GM21528 (cell line): ENCODE data around the gene ALOX5AP.

Experiments
- ATAC-seq: cut with Tn5 transposase; IDR thresholded peaks from one replicate; pipeline ENCODE4 v1.9.1; 2021; ENCODE audit warnings: mild to moderate bottlenecking, moderate library complexity; ENCODE audit not compliant: unreplicated experiment, low FRiP score

Gene ALOX5AP

DNA sequence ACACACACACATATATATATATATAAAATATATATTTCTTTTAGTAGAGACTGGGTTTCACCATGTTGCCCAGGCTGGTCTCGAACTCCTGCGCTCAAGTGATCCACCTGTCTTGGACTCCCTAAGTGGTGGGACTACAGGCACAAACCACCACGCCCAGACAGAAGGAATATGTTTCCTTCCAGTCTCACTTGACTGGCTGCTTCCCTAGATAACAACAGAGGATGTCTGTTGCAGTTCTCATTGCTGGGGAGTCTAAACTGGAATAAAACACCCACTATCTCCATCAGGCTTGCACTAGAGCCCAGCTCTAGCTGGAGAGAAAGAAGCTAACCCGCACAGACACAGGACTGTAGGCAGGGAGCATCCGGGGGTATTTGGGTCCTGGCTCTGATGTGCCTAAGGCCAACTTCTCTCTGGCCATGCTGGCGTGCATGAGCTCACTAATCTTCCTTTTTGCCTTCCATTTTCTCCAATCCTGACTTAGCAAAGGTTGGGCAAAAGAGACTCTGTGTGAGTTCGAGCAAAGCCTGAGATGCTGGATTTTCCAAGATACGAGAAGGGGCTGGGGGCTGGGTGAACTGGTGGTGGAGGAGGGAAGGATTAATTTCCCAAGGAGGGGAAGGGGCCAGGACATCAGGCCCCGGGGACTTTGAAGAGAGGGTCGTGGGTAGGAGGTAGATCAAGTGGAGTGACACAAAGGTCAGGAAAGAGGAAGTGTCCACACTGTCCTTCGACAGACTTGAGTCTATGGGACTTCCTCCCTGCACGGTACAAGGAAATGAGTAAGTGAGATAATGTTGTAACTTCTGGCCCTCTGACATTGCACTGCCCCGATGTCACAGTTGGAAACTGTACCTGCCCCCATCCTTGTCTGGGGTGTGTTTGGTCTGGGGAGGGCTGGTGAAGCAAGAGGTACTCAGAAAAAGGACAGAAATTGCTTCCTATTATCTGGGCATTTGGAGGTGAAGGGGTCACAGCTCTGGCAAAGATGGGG, 22.5 kb upstream of the ALOX5AP start:
- ATAC-seq = no peak

DNA sequence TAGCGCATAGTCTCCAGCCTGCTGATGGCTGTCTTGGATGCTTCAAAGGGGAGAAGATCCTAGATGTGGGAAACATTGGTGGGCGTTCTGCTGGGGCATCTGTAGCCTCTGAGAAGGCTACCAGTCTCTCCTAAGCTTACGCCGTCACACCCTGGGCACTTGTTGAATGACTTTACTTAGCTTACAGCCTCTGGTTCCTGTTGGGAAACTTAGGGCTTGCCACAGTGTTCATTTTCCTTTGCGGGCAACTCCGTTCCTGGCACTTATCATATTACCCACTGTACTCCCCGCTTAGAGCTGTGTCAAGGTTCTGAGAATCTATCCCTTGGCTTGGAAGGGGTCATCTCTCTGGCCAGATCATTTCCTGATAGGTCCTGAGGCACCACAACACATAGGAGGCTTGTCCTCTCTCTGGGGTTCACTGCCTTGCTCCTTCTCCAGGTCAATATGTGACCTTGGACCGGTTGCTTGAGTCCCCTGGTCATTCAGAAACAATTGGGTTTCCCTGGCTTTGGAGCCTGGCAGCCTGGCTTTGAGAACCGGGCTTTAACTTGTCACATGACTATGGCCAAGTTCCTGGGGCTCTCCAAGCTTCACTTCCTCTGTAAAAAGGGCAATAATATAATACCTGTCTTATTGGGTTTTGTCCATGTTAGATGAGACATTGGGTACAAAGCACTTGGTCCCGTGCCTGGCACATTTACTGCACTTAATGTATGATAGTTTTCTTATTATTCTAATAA, 20.5 kb upstream of the ALOX5AP start:
- ATAC-seq = no peak

DNA sequence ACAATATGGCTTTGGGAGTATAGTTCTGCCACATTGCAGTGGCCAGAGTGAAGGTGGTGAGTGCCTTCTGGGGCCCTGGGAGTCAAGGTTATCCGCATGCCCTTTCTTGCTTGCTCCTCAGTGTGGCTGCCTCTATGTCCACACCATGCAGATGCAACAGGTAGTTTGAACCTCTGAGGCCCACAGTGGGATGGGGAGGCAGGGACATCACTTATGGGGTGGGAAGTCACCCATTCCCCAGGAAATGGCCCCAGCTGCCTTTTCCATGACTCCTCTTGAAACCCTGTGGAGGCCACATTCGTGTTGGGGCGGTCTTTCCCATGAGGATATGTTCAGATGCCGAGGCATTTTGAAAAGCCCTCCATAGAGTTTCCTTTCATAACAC, 20.0 kb upstream of the ALOX5AP start:
- ATAC-seq = no peak

DNA sequence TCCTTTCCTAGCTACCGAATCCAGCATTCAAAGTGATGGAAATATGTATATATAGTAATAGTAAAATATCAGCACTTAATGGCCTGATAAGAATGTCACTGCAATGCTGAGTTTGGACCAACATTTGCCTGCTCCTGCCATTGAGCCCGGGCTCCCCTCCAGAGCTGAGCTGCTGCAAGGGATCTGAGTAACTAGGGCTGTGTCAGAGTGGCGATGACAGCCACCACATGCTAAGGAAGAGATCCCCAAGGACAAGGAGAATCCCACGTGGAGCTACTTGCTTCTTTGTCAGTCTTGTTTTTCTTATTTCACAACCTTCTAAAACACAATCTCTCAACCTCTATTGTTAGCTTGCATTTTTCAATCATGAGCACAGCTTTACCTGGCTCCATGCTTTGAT, 19.5 kb upstream of the ALOX5AP start:
- ATAC-seq = no peak

DNA sequence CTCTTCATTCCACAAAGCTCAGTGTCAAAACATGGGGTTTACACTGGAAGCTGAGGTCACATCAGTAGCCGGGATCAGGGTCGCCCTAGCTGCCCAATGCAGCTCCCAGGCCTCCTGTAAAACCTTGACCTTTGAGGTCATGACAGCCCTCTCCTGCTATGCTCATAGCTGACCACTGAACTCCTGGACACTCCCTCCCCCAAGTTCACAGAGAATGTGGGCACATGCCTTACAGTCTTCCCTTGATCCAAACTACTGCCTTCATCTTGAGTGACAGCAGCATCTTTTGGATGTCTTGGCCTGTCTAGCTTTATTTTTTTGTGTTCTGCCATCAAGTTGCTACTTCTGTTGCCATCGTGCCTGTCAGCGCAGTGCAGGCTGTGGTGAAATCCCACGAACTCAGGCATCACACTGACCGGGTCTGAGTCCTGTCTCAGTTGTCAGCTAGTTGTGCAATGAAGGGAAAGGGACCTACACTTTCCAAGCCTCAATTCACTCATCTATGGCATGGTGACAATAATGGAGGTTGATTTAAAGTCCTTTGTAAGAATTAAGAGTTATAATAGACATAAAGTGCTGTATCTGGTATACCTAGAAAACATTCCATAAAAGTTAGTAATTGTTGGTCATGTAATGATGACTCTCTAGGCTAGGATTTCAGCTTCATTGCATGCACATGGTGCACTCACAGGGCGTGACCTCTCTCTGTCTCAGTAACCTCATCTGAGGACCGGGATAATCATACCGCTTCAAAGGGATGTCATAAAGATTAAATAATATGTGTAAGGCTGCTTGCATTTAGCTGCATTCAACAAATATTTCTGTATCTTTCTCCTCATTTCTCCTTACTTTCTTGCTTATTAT, 16.4 kb upstream of the ALOX5AP start:
- ATAC-seq = no peak

DNA sequence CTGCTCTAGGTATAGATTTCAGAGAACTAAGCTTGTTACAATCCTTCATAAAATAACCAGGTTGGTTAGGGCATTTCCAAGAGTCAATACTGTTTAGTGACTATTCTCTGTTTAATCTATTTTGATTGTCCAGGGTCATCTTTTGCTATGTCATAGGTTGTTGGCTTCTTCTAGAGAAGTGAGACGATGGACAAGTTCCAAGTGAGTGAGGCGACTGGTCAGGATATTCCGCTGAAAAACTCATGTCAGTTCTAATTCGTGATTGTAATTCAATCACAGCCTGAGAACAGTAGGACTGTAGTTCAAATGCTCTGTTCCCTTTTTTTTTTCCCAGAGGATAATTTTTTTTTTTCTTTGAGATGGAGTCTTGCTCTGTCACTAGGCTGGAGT, 15.8 kb upstream of the ALOX5AP start:
- no peak for ATAC-seq

DNA sequence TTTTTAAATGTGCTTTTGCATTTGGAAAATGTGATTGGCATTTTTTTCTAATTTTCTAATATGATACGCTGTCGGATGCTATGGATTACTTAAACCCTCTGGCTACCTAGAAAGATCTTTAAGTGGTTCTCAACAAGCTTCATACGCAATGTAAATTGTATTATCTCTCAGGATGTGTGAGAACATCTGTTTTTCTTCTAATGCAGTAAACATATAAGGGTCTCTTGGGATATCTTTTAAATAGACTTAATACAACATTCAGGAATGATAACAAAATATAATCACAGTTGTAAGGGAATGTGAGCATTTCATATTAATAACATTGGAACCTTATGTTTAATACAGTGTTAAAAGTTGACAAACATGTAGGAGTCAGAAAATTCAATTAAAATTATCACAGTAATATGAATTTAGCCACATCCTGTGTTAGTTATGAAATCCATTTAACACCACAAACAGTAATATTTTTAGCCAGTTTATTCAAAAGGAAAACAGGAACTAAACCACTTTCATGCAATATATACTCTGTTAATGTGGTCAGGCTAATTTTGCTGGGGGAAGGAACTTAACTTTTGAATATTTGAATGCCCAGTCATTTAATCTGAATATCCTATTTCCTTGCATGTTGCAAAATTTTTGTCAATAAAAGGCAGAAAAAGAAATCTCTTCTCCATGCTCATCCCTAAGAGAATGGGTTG, 15.0 kb upstream of the ALOX5AP start:
- no peak for ATAC-seq

DNA sequence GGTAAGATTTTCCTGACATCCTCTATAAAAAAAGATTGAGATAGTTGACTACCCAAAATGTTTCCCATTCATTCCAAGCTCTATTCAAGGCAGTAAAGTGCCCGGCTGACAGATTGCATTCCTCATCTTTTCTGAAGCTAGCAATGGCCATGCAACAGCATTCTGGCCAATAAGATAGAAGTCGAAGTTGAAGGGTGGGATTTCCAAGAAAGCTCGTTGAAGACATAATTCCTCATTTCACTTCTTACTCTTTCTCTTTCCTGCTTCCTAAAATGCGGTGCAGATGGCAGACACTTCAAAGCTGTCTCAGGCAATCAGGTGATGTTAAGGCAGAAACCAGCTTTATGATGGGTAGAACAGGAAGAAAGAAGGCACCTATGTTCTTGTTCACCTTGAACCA, 13.4 kb upstream of the ALOX5AP start:
- ATAC-seq = no peak

DNA sequence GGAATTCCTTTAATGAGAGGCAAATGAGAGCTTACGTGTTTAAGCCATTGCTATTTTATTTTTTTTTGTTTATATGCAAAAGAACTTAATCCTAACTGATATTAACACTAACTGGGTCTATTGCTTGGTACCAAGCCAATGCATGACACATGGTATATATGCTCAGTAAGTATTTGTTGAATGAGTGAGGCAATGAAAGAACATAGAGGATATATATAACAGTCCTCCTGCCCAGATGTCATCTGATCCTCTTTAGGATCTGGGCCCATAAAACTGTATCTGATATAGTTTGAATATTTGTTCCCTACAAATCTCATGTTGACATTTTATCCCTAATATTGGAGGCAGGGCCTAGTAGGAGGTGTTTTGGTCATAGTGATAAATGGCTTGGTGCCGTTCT, 13.0 kb upstream of the ALOX5AP start:
- ATAC-seq = no peak

DNA sequence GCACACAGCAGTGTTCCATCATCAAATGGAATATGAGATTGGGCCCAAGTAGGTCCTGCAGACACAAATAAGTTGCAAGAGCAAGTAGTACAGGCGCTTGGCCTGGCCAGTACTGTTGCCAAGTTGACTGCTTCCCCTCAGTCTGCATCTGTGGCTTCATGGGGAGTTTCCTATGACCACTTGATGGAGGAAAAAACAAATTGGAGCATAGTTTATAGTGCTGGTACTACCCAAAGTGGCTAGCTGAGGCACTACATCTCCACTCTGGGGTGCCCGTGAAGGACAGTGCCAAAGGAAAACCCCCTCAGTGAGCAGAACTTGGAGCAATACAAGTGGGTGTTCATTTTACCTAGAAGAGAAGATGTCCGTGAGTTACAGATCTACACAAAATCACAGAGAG, 10.6 kb upstream of the ALOX5AP start:
- no peak for ATAC-seq

DNA sequence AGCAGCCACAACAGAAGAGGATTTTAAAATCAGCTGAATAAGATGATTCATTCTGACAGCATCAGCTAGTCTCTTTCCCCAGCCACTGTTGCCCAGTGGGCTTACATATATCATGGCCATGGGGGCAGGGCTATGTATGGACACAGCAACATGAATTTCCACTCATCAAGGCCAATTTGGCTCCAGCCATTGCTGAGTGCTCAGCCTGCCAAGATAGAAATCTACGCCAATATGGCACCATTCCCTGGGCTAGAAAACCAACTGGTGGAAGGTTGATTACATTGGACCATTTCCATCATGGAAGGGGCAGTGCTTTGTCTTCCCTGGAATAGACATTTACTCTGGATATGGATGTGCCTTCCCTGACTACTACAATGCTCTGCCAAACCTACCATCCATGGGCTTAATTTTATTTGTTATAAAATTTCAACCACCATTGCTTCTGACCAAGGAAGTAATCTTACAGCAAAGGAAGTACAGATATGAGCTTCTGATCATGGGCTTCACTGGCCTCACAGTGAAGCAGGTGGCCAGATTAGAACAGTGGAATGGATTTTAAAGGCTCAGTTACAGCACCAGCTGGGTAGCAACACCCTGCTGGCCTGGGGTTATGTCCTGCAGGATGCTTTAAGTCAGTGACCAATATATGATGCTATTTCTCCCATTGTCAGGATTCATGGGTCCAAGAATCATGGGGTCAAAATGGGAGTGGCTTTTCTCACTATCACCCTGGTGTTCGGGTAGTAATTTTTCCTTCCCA, 9.8 kb upstream of the ALOX5AP start:
- no peak for ATAC-seq

DNA sequence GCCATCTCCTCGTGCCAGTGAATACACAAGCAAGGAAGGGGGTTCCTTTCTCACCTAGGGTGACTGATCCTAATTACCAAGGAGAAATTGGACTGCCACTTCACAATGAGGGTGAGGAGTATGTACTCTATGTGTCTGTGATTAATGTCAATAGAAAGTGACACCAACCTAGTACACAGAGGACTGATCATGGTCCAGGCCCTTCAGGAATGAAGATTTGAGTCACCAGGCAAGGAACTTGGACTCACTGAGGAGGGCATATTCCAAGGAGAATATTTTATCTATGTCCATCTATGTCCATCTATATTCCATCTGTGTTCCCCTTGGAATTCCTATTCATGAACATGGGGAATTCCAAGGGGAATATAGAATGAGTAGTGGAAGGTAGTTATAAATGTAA, 9.2 kb upstream of the ALOX5AP start:
- no peak for ATAC-seq

DNA sequence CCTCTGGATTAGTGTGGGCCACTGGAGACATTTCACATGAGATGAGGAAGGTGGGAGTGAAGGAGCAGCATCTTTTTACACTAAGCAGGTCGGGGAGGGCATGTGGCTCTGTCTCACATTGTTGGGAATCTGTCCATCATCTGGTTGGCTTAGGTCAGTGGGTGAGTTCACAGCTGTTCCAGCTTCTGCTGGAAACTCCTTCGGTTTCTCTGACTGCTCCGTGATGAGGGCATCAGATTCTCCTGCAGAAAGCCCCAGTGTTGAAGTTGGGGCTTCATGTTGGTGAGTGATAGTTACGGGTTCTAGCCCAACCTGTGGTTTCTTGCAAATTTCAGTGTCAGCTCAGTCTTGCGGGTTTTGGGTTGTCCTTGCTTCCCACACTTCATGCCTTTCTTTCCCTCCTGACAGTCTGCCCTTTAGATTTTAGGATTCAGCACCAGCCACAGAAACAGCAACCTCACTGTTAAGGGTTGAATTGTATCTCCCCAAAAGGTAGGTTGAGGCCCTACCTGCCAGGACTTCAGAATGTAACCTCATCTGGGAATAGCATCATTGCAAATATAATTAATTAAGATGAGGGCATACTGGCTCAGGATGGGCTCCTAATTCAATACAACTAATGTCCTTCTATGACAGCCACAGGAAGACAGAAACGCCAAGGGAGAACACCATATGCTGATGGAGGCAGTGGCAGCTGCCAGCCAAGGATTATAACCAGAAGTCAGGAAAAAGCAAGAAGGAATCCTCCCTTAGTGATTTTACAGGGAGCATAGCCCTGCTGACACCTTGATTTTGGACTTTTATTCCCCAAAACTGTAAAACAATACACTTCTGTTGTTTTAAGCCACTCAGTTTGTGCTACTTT, 7.6 kb upstream of the ALOX5AP start:
- ATAC-seq = no peak

DNA sequence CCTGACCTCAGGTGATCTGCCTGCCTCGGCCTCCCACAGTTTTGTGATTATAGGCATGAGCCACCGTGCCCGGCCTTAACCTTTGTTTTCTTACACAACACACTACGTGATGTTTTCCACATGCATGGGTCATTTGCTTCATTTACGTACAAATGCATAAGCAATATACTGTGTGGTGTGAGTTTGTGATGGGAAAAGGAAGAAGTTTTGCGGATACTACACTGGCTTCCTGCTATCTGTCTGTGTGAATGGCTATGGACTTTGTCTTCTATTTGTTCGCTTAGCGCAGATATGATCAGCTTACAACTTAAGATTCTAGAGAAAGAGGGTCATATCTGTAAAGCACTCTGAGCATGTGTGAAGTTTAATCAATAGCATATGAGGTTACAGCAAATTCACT, 5.5 kb upstream of the ALOX5AP start:
- no peak for ATAC-seq

DNA sequence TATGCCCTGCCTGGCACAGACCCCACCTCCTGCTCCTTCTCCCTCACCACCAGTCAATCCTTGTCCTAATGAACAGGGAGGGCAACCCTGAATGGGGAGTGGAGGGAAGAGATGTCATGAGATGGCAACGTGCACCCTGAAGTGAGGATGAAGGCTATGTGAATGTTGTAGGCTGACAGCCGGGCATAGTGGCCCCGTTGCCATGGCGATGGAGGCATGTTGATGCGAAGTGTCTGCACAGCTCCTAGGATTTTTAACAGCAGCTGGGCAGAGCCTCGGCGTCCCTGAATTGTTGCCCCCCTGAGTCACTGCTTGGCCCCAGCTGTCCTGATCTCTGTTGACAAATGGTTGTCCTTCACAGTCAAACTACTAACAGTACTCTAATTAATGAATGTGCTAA, 4.8 kb upstream of the ALOX5AP start:
- ATAC-seq = no peak

DNA sequence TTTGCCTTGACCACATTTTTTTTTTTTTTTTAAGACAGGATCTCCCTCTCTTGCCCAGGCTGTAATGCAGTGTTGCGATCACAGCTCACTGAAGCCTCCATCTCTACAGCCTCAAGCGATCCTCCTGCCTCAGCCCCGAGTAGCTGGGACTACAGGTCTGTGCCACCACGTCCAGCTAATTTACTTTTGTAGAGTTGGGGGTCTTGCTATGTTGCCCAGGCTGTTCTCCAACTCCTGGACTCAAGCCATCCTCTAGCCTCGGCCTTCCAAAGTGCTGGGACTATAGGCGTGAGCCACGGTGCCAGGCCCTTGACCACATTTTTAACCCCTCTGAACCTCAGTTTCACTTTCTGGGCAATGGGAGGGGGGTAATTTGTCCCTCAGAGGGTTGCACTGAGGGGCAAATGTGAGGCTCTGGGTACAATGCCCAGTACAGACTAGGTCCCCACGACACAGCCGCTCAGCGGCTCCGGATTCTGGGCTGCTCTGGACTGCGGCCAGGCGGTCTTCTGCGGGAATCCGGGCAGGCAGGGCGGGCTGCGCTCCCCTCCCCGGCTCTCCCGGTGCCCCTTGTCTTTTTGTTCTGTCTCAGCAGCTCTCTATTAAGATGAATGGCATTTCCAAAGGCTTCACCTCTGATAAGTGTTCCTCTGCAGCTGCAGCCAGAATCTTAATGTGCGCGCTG, 3.8 kb upstream of the ALOX5AP start:
- ATAC-seq = no peak

DNA sequence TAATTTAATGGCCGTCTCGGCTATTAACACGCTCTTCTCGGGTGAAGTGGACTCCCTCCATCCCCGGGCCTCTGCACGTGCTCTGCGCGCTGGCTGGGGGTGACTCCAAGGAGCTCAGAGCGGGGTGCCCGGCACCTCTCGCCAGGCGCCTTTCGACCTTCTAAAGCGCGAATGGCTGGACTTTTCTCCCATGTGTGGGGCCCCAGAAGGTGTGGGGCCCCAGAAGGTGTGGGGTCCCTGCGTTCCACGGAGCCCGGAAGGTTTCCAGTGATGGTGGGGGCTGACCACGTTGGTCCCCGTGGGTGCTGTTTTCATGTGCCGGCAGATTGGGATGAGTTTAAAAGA, 3.3 kb upstream of the ALOX5AP start:
- no peak for ATAC-seq

DNA sequence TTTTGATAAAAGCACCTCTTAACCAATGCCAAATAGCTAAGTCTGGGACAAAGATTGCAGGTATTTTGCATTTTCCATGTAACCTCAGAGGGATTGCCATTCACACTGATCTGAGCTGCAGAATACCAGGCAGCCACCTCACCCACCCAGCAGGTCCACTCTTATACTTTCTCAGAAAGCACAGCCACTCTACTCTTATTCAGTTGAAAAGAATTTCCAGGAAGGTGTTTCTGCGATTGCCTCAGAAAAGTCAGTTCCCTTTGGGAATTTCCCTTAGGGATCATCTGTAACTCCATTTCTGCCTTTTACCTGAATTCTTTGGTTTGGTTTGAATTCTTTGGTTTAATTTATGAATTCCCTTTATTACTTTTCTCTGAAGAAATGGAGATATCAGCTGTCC, 904 bp upstream of the ALOX5AP start:
- no peak for ATAC-seq
